ENCODE measurements around the gene PPIA.

DNA sequence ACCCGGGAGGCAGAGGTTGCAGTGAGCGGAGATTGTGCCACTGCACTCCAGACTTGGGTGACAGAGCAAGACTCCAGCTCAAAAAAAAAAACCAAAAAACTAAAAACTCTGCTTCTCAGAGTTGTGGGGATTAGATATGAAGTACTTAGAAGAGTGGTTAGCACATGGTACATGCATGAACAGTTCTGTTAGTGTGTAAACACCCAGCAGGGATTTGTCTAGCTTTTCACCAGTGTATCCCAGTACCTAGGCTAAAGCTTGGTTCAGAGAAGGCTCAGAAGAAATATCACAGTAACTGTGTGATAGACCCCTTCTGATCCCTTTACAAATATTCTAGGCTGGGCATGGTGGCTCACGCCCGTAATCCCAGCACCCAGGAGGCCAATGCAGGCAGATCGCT, 9.5 kb downstream of the PPIA start:
- TF ChIP-seq TAF1 (IDR thresholded peaks at IDR 0.05; ENCODE audit: low read depth, low read length) (no peak), POLR2A (IDR thresholded peaks at IDR 0.05; ENCODE audit: low read depth, low read length) (no peak), POLR2AphosphoS5 (IDR thresholded peaks at IDR 0.05; ENCODE audit: low read depth, low read length) (no peak)
